IMR-90 (cell line): ENCODE measurements around the gene RNF227. TPM values are rescaled to one million over a fixed set of nuclear protein-coding genes. Genes with fewer than 3 reads are reported as not detected.

Source experiments
- ATAC-seq: fragments of 200-7000 bp; cut with Tn5 transposase; 2 replicates; pipeline ENCODE4 v1.9.1; 2020; ENCODE audit warnings: low read depth, mild to moderate bottlenecking, moderate library complexity
- BruUV-seq: library from RNA; stranded (reverse); fragments of 400-500 nt; replicated peaks from 2 replicates; lab custom pipeline; 2021; lab: Mats Ljungman, UMichigan
- CTCF ChIA-PET: fragments of 300-600 bp; formaldehyde crosslinking; extraction: SDS; loops from one replicate; lab custom pipeline; 2021; ENCODE audit warnings: antibody characterized with exemption; lab: Yijun Ruan, JAX
- POLR2A ChIA-PET: fragments of 300-600 bp; sonication (Branson Sonifier 250); formaldehyde crosslinking; loops from one replicate; lab custom pipeline; 2022; ENCODE audit warnings: antibody characterized with exemption; ENCODE audit not compliant: unreplicated experiment; lab: Charles Lee
- DNase-seq: peaks from one replicate; pipeline ENCODE4 v3.0.0; 2013
- H2AFZ ChIP-seq: replicated peaks from 2 replicates; pipeline ENCODE3; 2013; ENCODE audit warnings: low read length, mild to moderate bottlenecking; ENCODE audit not compliant: poor library complexity
- H2AK5ac ChIP-seq: 2 replicates; pipeline ENCODE4 v1.6.1; 2013; ENCODE audit warnings: low read depth, low read length, inconsistent platforms
- H2AK9ac ChIP-seq: replicated peaks from 2 replicates; pipeline ENCODE3; 2013; ENCODE audit warnings: mild to moderate bottlenecking, low read depth, low read length, moderate library complexity; ENCODE audit not compliant: poor library complexity
- H2BK120ac ChIP-seq: 2 replicates; pipeline ENCODE4 v1.6.1; 2013; ENCODE audit warnings: low read depth, low read length, inconsistent platforms
- H2BK15ac ChIP-seq: 3 replicates; pipeline ENCODE4 v1.6.1; 2013; ENCODE audit warnings: low read depth, low read length, inconsistent platforms
- H2BK20ac ChIP-seq: 2 replicates; pipeline ENCODE4 v1.6.1; 2013; ENCODE audit warnings: low read depth, mild to moderate bottlenecking, inconsistent platforms, low read length, moderate library complexity
- H2BK5ac ChIP-seq: 2 replicates; pipeline ENCODE4 v1.6.1; 2013; ENCODE audit warnings: mild to moderate bottlenecking, low read depth, low read length, inconsistent platforms; ENCODE audit not compliant: poor library complexity, severe bottlenecking
- H3K14ac ChIP-seq: replicated peaks from 2 replicates; pipeline ENCODE4 v1.6.1; 2013; ENCODE audit warnings: low read depth, low read length, inconsistent platforms
- H3K18ac ChIP-seq: 2 replicates; pipeline ENCODE4 v1.6.1; 2013; ENCODE audit warnings: low read depth, low read length, control low read depth
- H3K23ac ChIP-seq: 2 replicates; pipeline ENCODE4 v1.6.1; 2013; ENCODE audit warnings: low read depth, low read length, inconsistent platforms
- H3K27ac ChIP-seq: 2 replicates; pipeline ENCODE4 v1.5.1; 2013; ENCODE audit warnings: mild to moderate bottlenecking, control low read depth, low read length; ENCODE audit not compliant: insufficient read depth
- H3K27me3 ChIP-seq: 2 replicates; pipeline ENCODE4 v1.6.1; 2013; ENCODE audit warnings: low read length; ENCODE audit not compliant: control insufficient read depth, insufficient read depth
- H3K36me3 ChIP-seq: 2 replicates; pipeline ENCODE4 v1.6.1; 2013; ENCODE audit warnings: low read length, mixed read lengths; ENCODE audit not compliant: control insufficient read depth, insufficient read depth
- H3K4ac ChIP-seq: 2 replicates; pipeline ENCODE4 v1.6.1; 2013; ENCODE audit warnings: low read depth, low read length, inconsistent platforms
- H3K4me1 ChIP-seq: 2 replicates; pipeline ENCODE4 v1.6.1; 2013; ENCODE audit warnings: low read length, mixed read lengths; ENCODE audit not compliant: control insufficient read depth, insufficient read depth
- H3K4me2 ChIP-seq: 2 replicates; pipeline ENCODE4 v1.6.1; 2013; ENCODE audit warnings: low read depth, mild to moderate bottlenecking, control low read depth, low read length, moderate library complexity
- H3K4me3 ChIP-seq: 2 replicates; pipeline ENCODE4 v1.5.1; 2013; ENCODE audit warnings: low read depth, mild to moderate bottlenecking, control low read depth, low read length, moderate library complexity; ENCODE audit not compliant: insufficient read depth
- H3K56ac ChIP-seq: 2 replicates; pipeline ENCODE4 v1.6.1; 2013; ENCODE audit warnings: low read length, inconsistent platforms; ENCODE audit not compliant: insufficient read depth; ENCODE audit errors: extremely low read depth
- H3K79me1 ChIP-seq, 2 experiments: 2 replicates each; pipeline ENCODE4 v1.6.1; 2013; ENCODE audit warnings: low read length in 2 of 2, inconsistent platforms in 1 of 2, low read depth in 1 of 2
- H3K9ac ChIP-seq: 2 replicates; pipeline ENCODE4 v1.6.1; 2013; ENCODE audit warnings: low read depth, low read length, control low read depth
- H3K9me1 ChIP-seq: 2 replicates; pipeline ENCODE4 v1.6.1; 2013; ENCODE audit warnings: low read length, inconsistent platforms; ENCODE audit not compliant: insufficient read depth
- H3K9me3 ChIP-seq: 2 replicates; pipeline ENCODE4 v1.6.1; 2013; ENCODE audit warnings: low read length; ENCODE audit not compliant: control insufficient read depth, insufficient read depth
- H4K20me1 ChIP-seq: 2 replicates; pipeline ENCODE4 v1.6.1; 2013; ENCODE audit warnings: low read length, inconsistent platforms; ENCODE audit not compliant: insufficient read depth
- H4K5ac ChIP-seq: 2 replicates; pipeline ENCODE4 v1.6.1; 2013; ENCODE audit warnings: mild to moderate bottlenecking, low read depth, low read length, control low read depth
- H4K8ac ChIP-seq, 2 experiments: 2 replicates each; pipeline ENCODE4 v1.6.1; 2013; ENCODE audit warnings: low read depth in 2 of 2, low read length in 2 of 2, control low read depth in 1 of 2, inconsistent platforms in 1 of 2
- H4K91ac ChIP-seq: 2 replicates; pipeline ENCODE4 v1.6.1; 2013; ENCODE audit warnings: low read depth, low read length, inconsistent platforms; ENCODE audit not compliant: insufficient read depth
- BHLHE40 ChIP-seq: fragments of 150-350 bp; IDR thresholded peaks from 2 replicates; pipeline ENCODE4 v1.6.1; 2016; ENCODE audit warnings: mild to moderate bottlenecking, low read depth, low read length
- CEBPB ChIP-seq: IDR thresholded peaks from 2 replicates; pipeline ENCODE4 v1.6.1; 2012; ENCODE audit warnings: low read depth, low read length, improper control_type of control experiment
- CHD1 ChIP-seq: IDR thresholded peaks from 2 replicates; pipeline ENCODE4 v1.6.1; 2012; ENCODE audit warnings: low read depth, low read length, improper control_type of control experiment
- MAZ ChIP-seq: IDR thresholded peaks from 2 replicates; pipeline ENCODE4 v1.6.1; 2012; ENCODE audit warnings: low read depth, mild to moderate bottlenecking, low read length, improper control_type of control experiment, moderate library complexity, borderline replicate concordance
- MXI1 ChIP-seq: IDR thresholded peaks from 2 replicates; pipeline ENCODE4 v1.6.1; 2012; ENCODE audit warnings: low read depth, mild to moderate bottlenecking, low read length, moderate library complexity, borderline replicate concordance
- NFE2L2 ChIP-seq: fragments of 150-350 bp; IDR thresholded peaks from 2 replicates; pipeline ENCODE4 v1.6.1; 2016; ENCODE audit warnings: low read depth, mild to moderate bottlenecking, low read length
- RAD21 ChIP-seq: IDR thresholded peaks from 2 replicates; pipeline ENCODE4 v1.6.1; 2012; ENCODE audit warnings: low read length, improper control_type of control experiment
- RCOR1 ChIP-seq: IDR thresholded peaks from 2 replicates; pipeline ENCODE4 v1.6.1; 2012; ENCODE audit warnings: mild to moderate bottlenecking, low read length, improper control_type of control experiment; ENCODE audit not compliant: insufficient replicate concordance
- SMC3 ChIP-seq: fragments of 150-350 bp; IDR thresholded peaks from 2 replicates; pipeline ENCODE4 v1.6.1; 2016; ENCODE audit warnings: low read depth, mild to moderate bottlenecking, antibody characterized with exemption, low read length, moderate library complexity
- WGBS, 2 experiments: methylation state at CpG; one replicate each; pipeline versions ENCODE4 v1.1.5 to v1.1.7; 2013; ENCODE audit warnings: missing lambda C conversion rate in 2 of 2; ENCODE audit not compliant: insufficient read length in 1 of 2; ENCODE audit errors: extremely low coverage in 2 of 2; 5-methylcytosine and 5-hydroxymethylcytosine counted together
- dilution Hi-C: fragments of 300-500 bp; cut with HindIII; formaldehyde crosslinking; loops from one replicate; pipeline ENCODE4 v1.14.3; 2018; ENCODE audit warnings: low sequenced_read_pairs; ENCODE audit not compliant: unreplicated experiment
- in situ Hi-C: fragments of 300-500 bp; cut with MboI; formaldehyde crosslinking; loops from 3 replicates; pipeline ENCODE4 v1.14.3; 2019; ENCODE audit warnings: low sequenced_read_pairs, inconsistent platforms, mixed read lengths
- intact Hi-C: fragments of 100-400 bp; cut with micrococcal nuclease; formaldehyde crosslinking; loops from 2 replicates; pipeline ENCODE4 v1.10.0; 2022
- polyA plus RNA-seq, 3 experiments: library from polyadenylated mRNA; depleted of rRNA; stranded (reverse); fragments of >200 nt; gene quantifications; 2 replicates each; pipeline ENCODE4 v1.2.3, GENCODE V29; 2012; ENCODE audit warnings: low replicate concordance in 1 of 3
- total RNA-seq: library from RNA; depleted of rRNA; stranded (reverse); fragments of >200 nt; gene quantifications from 2 replicates; pipeline ENCODE4 v1.2.3, GENCODE V29; 2012
- TF ChIP-seq, protein P1 (sequence below): fragments of 150-350 bp; IDR thresholded peaks from 2 replicates; pipeline ENCODE4 v1.6.1; 2017; ENCODE audit warnings: mild to moderate bottlenecking, antibody characterized with exemption, low read length, low read depth
- TF ChIP-seq, protein P2 (sequence below): fragments of 150-350 bp; IDR thresholded peaks from 2 replicates; pipeline ENCODE4 v1.6.1; 2016; ENCODE audit warnings: low read depth, mild to moderate bottlenecking, low read length, moderate library complexity, borderline replicate concordance

Gene RNF227
- total and polyA plus RNA-seq, 2 of the 4 experiments (the other 2 are of a cell fraction): 1.3 to 3.1 TPM

DNA sequence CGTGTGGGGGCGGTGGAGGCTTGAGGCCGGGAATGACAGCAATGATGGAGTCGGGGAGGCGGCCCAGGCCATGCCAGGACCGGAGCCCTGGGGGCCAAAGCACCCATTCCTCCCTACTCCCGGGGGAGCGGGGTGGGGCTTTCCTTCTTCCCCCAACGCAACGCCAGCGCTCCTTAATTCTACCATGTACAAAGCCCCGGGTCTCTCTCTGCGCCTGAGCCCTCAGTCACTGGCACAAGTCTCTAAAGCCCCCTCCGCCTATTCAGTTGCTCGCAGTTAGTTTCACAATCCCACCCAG, 245 bp upstream of the RNF227 start:
- Histone ChIP-seq H3K36me3 (peaks cover 11% of the 10 kb centered on the region), H4K8ac (peak overlapping the region; percentile 59 to 87), H3K4me3 (peak overlapping the region; percentile 61), H2BK20ac (no peak overlapping the region), H3K4me1 (peaks cover 12% of the 10 kb centered on the region), H2BK120ac (peak overlapping the region; percentile 28; the same call in 1 of the 2 replicates), H2AK9ac (peak overlapping the region; percentile 93), H3K27me3 (no peaks in the 10 kb centered on the region), H3K56ac (no peak overlapping the region), H3K79me1 (0 out of 4 replicates have a peak, but pooled peaks cover 0 to 3% of the 10 kb centered on the region in 2 experiments), H3K9me3 (no peaks in the 10 kb centered on the region), H3K14ac (peak overlapping the region; percentile 47; the same call in 1 of the 2 replicates), H3K9me1 (peaks cover 6% of the 10 kb centered on the region), H3K4me2 (peak overlapping the region; percentile 78), H3K4ac (peak overlapping the region; percentile 70), H3K23ac (peak overlapping the region; percentile 49; the same call in 1 of the 2 replicates), H2BK15ac (no peak overlapping the region; the same call in 2 of the 3 replicates), H4K20me1 (peaks cover 2% of the 10 kb centered on the region; the same call in 1 of the 2 replicates), H4K5ac (peak overlapping the region; percentile 87), H3K18ac (peak overlapping the region; percentile 16; the same call in 1 of the 2 replicates), H3K27ac (peak overlapping the region; percentile 90), H2AK5ac (peak overlapping the region; percentile 73), H3K9ac (0 out of 2 replicates have a peak overlapping the region, but pooled peaks have one; percentile 72), H2AFZ (peak overlapping the region; percentile 91), H2BK5ac (peak overlapping the region; percentile 94), H4K91ac (peak overlapping the region; percentile 75)
- TF ChIP-seq MXI1: no peak
- no peak for TF ChIP-seq RCOR1
- no peak for TF ChIP-seq CEBPB
- TF ChIP-seq SMC3: no peak
- TF ChIP-seq BHLHE40: no peak; the same call in 1 of the 2 replicates
- TF ChIP-seq RAD21: no peak
- TF ChIP-seq, protein P1, sequence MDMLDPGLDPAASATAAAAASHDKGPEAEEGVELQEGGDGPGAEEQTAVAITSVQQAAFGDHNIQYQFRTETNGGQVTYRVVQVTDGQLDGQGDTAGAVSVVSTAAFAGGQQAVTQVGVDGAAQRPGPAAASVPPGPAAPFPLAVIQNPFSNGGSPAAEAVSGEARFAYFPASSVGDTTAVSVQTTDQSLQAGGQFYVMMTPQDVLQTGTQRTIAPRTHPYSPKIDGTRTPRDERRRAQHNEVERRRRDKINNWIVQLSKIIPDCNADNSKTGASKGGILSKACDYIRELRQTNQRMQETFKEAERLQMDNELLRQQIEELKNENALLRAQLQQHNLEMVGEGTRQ: no peak
- TF ChIP-seq, protein P2, sequence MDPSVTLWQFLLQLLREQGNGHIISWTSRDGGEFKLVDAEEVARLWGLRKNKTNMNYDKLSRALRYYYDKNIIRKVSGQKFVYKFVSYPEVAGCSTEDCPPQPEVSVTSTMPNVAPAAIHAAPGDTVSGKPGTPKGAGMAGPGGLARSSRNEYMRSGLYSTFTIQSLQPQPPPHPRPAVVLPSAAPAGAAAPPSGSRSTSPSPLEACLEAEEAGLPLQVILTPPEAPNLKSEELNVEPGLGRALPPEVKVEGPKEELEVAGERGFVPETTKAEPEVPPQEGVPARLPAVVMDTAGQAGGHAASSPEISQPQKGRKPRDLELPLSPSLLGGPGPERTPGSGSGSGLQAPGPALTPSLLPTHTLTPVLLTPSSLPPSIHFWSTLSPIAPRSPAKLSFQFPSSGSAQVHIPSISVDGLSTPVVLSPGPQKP: no peak
- no peak for TF ChIP-seq MAZ
- no peak for TF ChIP-seq NFE2L2
- TF ChIP-seq CHD1: no peak
- no TSS peak for BruUV-seq
- DNase-seq (no peak), ATAC-seq (no peak)
- dilution Hi-C loops: no loop called here
- intact Hi-C loops: no loop called here
- CTCF ChIA-PET: interaction anchor here (1.0 to 2.9 kb wide), 5 partner anchors 13 to 125 kb away, joined by 3 to 18 read pairs (median 5); partner anchors contain the start of gene KCNAB3
- WGBS, 2 experiments: 70% methylated on average over 4 of the region's 15 CpGs; no CpG with 5 or more reads in 1 of the 2 experiments
- POLR2A ChIA-PET: interaction anchor here (1.1 to 1.6 kb wide), 3 partner anchors 13 to 17 kb away, joined by 4 to 6 read pairs (median 6); partner anchors contain the start of genes CNTROB, KCNAB3 and TRAPPC1
- in situ Hi-C loops: loop anchor here (10.0 kb wide), 1 partner anchor 128 kb away; no protein-coding TSS in a partner anchor
